ENCODE measurements around the gene SLC8A3. TPM values are rescaled to one million over a fixed set of nuclear protein-coding genes. Genes with fewer than 3 reads are reported as not detected.

The SLC8A3 gene
- polyA plus RNA-seq, 3 donors: 0.01 TPM; not detected in 2

DNA sequence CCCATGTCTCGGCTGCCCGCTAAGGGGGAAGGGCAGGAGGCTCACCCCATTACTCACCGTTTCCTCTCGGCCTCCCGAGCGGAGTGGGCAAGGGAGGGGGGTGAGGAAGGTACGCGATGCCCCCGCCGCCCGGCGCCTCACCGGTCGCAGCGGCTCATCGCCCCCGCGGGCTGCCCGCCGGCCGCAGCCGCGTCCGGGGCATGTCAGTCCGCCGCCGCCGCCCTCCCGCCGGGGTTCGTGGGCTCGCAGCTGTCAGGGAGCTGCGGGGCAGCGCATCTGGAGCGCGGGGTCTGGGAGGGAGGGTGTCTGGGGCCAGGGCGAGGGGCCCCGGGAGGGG is 461 bp downstream of the SLC8A3 start:
- Histone ChIP-seq H3K27ac (ENCODE audit: low read depth in 1 of 2, low read length in 2 of 2) (no peak overlapping the region), H4K20me1 (ENCODE audit: insufficient read depth, low read length) (no peaks in the 10 kb centered on the region), H3K4me3 (replicated peaks in 1 of 3; ENCODE audit: low read depth in 2 of 3, low read length in 3 of 3) (peak overlapping the region in 2 of 3 experiments; percentile 10 to 72), H3K9me3 (replicated peaks in 1 of 2; ENCODE audit: control insufficient read depth in 1 of 2, insufficient read depth in 1 of 2, low read length in 2 of 2) (peaks cover 2 to 12% of the 10 kb centered on the region in 2 donors), H3K27me3 (ENCODE audit: control insufficient read depth in 2 of 2, insufficient read depth in 2 of 2, low read length in 2 of 2) (peaks cover 41 to 60% of the 10 kb centered on the region in 2 donors), H3K36me3 (replicated peaks in 1 of 2; ENCODE audit: control insufficient read depth in 1 of 2, insufficient read depth in 2 of 2, low read length in 2 of 2) (no peaks in the 10 kb centered on the region), H3K4me1 (ENCODE audit: control insufficient read depth in 1 of 2, insufficient read depth in 2 of 2, low read length in 2 of 2) (peaks cover 18 to 27% of the 10 kb centered on the region in 2 donors), H3K79me2 (ENCODE audit: insufficient read depth, low read length) (no peaks in the 10 kb centered on the region), H3K9ac (ENCODE audit: insufficient read depth, low read length, poor library complexity, severe bottlenecking) (no peak overlapping the region), H3K4me2 (replicated peaks; ENCODE audit: extremely low read depth, low read length, poor library complexity, severe bottlenecking) (peak overlapping the region; percentile 82), H2AFZ (ENCODE audit: insufficient read depth, low read depth, low read length, poor library complexity, severe bottlenecking) (peak overlapping the region; percentile 21)
- WGBS (ENCODE audit: insufficient coverage): under 1% methylated on average over 27 of the region's 38 CpGs
- H3K27ac Mint-ChIP-seq: no peak overlapping the region
- no peak for DNase-seq
- peaks cover 0 to 7% of the 10 kb centered on the region in 2 donors for H3K36me3 Mint-ChIP-seq
- peaks cover 0 to 23% (median 10%) of the 10 kb centered on the region in 7 donors for H3K9me3 Mint-ChIP-seq
- intact Hi-C loops (cut with micrococcal nuclease): no loop called here
- peaks cover 23% of the 10 kb centered on the region for H3K4me1 Mint-ChIP-seq
- TF ChIP-seq, protein P1, sequence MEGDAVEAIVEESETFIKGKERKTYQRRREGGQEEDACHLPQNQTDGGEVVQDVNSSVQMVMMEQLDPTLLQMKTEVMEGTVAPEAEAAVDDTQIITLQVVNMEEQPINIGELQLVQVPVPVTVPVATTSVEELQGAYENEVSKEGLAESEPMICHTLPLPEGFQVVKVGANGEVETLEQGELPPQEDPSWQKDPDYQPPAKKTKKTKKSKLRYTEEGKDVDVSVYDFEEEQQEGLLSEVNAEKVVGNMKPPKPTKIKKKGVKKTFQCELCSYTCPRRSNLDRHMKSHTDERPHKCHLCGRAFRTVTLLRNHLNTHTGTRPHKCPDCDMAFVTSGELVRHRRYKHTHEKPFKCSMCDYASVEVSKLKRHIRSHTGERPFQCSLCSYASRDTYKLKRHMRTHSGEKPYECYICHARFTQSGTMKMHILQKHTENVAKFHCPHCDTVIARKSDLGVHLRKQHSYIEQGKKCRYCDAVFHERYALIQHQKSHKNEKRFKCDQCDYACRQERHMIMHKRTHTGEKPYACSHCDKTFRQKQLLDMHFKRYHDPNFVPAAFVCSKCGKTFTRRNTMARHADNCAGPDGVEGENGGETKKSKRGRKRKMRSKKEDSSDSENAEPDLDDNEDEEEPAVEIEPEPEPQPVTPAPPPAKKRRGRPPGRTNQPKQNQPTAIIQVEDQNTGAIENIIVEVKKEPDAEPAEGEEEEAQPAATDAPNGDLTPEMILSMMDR (IDR thresholded peaks at IDR 0.05): no peak
- peak overlapping the region; percentile 75 to 89 for H3K4me3 Mint-ChIP-seq
- H3K27me3 Mint-ChIP-seq (ENCODE audit: low read depth in 3 of 3): peaks cover 50 to 77% (median 51%) of the 10 kb centered on the region in 3 donors

DNA sequence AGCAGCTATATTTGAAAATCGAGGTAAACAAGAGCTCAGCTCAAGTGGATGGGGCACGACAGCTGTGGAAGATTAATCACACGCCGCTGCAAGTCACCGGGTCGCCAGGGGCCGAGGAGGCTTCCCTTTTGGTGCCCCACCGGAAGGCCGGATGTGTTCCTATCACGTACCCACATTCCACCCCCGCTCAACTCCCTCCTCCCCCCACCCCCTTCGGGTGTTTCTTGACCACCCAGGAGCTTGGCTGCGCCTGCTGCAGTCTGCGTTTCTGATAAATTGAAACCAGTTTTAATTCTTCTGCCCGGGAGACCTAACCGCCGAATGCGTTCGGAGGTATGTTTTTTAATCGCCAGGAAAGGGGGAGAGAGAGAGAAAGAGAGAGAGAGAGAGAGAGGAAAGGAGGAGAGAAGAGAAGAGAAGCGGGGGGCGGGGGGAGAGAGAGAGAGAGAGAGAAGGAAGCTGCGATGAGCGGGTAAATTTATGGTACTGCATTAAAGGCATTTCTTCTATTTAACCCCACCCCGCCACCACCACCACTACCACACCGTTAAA is 1.8 kb downstream of the SLC8A3 start:
- Mint-ChIP-seq H3K36me3 (peaks cover 0 to 7% of the 10 kb centered on the region in 2 donors), H3K9me3 (peaks cover 0 to 23% (median 10%) of the 10 kb centered on the region in 7 donors), H3K4me1 (peaks cover 23% of the 10 kb centered on the region), H3K27ac (no peak overlapping the region), H3K27me3 (ENCODE audit: low read depth in 3 of 3) (peaks cover 48 to 67% (median 48%) of the 10 kb centered on the region in 3 donors), H3K4me3 (peak overlapping the region; percentile 75 to 89)
- TF ChIP-seq, protein P1 (IDR thresholded peaks at IDR 0.05): no peak
- no peaks in the 10 kb centered on the region for H4K20me1 ChIP-seq (ENCODE audit: insufficient read depth, low read length)
- no peak for DNase-seq
- H3K4me3 ChIP-seq (replicated peaks in 1 of 3; ENCODE audit: low read depth in 2 of 3, low read length in 3 of 3): peak overlapping the region; percentile 9 to 72 (median 10)
- H3K36me3 ChIP-seq (replicated peaks in 1 of 2; ENCODE audit: control insufficient read depth in 1 of 2, insufficient read depth in 2 of 2, low read length in 2 of 2): no peaks in the 10 kb centered on the region
- H3K27ac ChIP-seq (ENCODE audit: low read depth in 1 of 2, low read length in 2 of 2): no peak overlapping the region
- H3K9me3 ChIP-seq (replicated peaks in 1 of 2; ENCODE audit: control insufficient read depth in 1 of 2, insufficient read depth in 1 of 2, low read length in 2 of 2): peaks cover 2 to 12% of the 10 kb centered on the region in 2 donors
- intact Hi-C loops (cut with micrococcal nuclease): no loop called here
- peaks cover 38 to 60% of the 10 kb centered on the region in 2 donors for H3K27me3 ChIP-seq (ENCODE audit: control insufficient read depth in 2 of 2, insufficient read depth in 2 of 2, low read length in 2 of 2)
- no peak overlapping the region for H3K9ac ChIP-seq (ENCODE audit: insufficient read depth, low read length, poor library complexity, severe bottlenecking)
- H3K4me2 ChIP-seq (replicated peaks; ENCODE audit: extremely low read depth, low read length, poor library complexity, severe bottlenecking): peak overlapping the region; percentile 82
- no peaks in the 10 kb centered on the region for H3K79me2 ChIP-seq (ENCODE audit: insufficient read depth, low read length)
- 0% methylated on average over 17 of the region's 26 CpGs for WGBS (ENCODE audit: insufficient coverage)
- H3K4me1 ChIP-seq (ENCODE audit: control insufficient read depth in 1 of 2, insufficient read depth in 2 of 2, low read length in 2 of 2): peaks cover 18 to 27% of the 10 kb centered on the region in 2 donors
- peak overlapping the region; percentile 61 for H2AFZ ChIP-seq (ENCODE audit: insufficient read depth, low read depth, low read length, poor library complexity, severe bottlenecking)

Measured in CD14-positive monocyte (primary cell).